ENCODE measurements around the gene FCF1. TPM values are rescaled to one million over a fixed set of nuclear protein-coding genes. Genes with fewer than 3 reads are reported as not detected.

FCF1 gene
- total RNA-seq, 1 experiment from 2014 or later, result 61.5 TPM

GRCh38 chr14:74669256-74669655, 43.7 kb upstream of the FCF1 start:
- no TSS peak for BruUV-seq (replicated peaks)
- POLR2A ChIA-PET, result no interaction called here
- no peak for TF ChIP-seq CTCF (IDR thresholded peaks at IDR 0.05; ENCODE audit: unreplicated experiment)
- Mint-ChIP-seq H3K4me3 (ENCODE audit: unreplicated experiment) (no peak overlapping the region), H3K4me1 (ENCODE audit: insufficient read depth, unreplicated experiment) (peaks cover 16% of the 10 kb centered on the region), H3K27me3 (ENCODE audit: insufficient read depth, unreplicated experiment) (no peaks in the 10 kb centered on the region), H3K27ac (ENCODE audit: low read depth, unreplicated experiment) (no peak overlapping the region), H3K9me3 (ENCODE audit: unreplicated experiment) (no peaks in the 10 kb centered on the region), H3K36me3 (ENCODE audit: insufficient read depth, unreplicated experiment) (peaks cover 82% of the 10 kb centered on the region)
- CTCF ChIA-PET, result interaction anchor here (0.7 kb wide), 1 partner anchor 60 kb away, joined by 3 read pairs; no protein-coding TSS in a partner anchor
- intact Hi-C loops (cut with micrococcal nuclease), result no loop called here
- no peak for DNase-seq (ENCODE audit: unreplicated experiment)

GRCh38 chr14:74669846-74670245, 43.1 kb upstream of the FCF1 start:
- H3K4me3 Mint-ChIP-seq (ENCODE audit: unreplicated experiment), result no peak overlapping the region
- ChIA-PET CTCF (interaction anchor here (1.6 kb wide), 1 partner anchor 8 kb away, joined by 4 read pairs; no protein-coding TSS in a partner anchor), POLR2A (no interaction called here)
- no peak overlapping the region for H3K27ac Mint-ChIP-seq (ENCODE audit: low read depth, unreplicated experiment)
- peaks cover 16% of the 10 kb centered on the region for H3K4me1 Mint-ChIP-seq (ENCODE audit: insufficient read depth, unreplicated experiment)
- DNase-seq (ENCODE audit: unreplicated experiment), result no peak
- H3K27me3 Mint-ChIP-seq (ENCODE audit: insufficient read depth, unreplicated experiment), result no peaks in the 10 kb centered on the region
- BruUV-seq (replicated peaks), result no TSS peak
- TF ChIP-seq CTCF (IDR thresholded peaks at IDR 0.05; ENCODE audit: unreplicated experiment), result no peak
- H3K9me3 Mint-ChIP-seq (ENCODE audit: unreplicated experiment), result no peaks in the 10 kb centered on the region
- H3K36me3 Mint-ChIP-seq (ENCODE audit: insufficient read depth, unreplicated experiment), result peaks cover 81% of the 10 kb centered on the region
- intact Hi-C loops (cut with micrococcal nuclease), result loop anchor here (5.0 kb wide), 1 partner anchor 63 kb away; no protein-coding TSS in a partner anchor

DNA sequence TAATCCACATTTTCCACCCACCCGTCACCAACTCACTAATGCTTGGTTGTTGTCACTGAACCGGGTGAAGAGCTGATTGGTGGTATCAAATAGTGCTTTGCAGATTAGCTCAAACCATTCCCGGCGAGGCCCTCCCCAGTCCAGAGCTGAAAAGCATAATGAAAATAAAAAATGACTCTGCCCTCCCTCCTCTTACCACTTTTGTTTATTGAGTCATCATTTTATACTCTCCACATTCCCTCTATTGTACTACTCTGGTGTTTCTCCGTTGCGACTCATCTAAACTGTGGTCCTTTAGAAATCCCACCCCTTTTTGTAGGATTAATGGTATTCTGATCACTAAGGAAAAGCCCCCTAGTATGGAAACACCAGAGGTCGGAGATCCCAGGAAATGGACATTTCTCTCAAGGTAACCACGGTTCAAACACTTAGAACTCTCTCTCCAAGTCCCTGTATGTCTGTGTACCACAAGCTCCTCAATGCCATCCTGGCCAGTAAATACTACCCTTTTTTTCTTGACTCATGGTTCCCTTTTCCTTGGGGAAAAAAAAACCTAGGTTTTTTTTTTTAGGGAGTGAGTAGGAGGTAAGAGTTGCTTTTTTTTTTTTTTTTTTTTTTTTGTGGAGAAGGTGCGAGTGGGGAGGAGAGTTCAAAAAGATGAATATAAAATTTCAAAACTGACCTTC, 42.1 kb upstream of the FCF1 start:
- Mint-ChIP-seq H3K4me1 (ENCODE audit: insufficient read depth, unreplicated experiment) (peaks cover 16% of the 10 kb centered on the region), H3K36me3 (ENCODE audit: insufficient read depth, unreplicated experiment) (peaks cover 81% of the 10 kb centered on the region), H3K4me3 (ENCODE audit: unreplicated experiment) (no peak overlapping the region), H3K27me3 (ENCODE audit: insufficient read depth, unreplicated experiment) (no peaks in the 10 kb centered on the region), H3K27ac (ENCODE audit: low read depth, unreplicated experiment) (no peak overlapping the region), H3K9me3 (ENCODE audit: unreplicated experiment) (no peaks in the 10 kb centered on the region)
- BruUV-seq (replicated peaks), result no TSS peak
- POLR2A ChIA-PET, result interaction anchor here (0.6 to 1.3 kb wide), 5 partner anchors 9 to 1233 kb away, joined by 3 to 4 read pairs (median 3); no protein-coding TSS in a partner anchor
- CTCF ChIA-PET, result interaction anchor here (0.7 to 1.6 kb wide), 3 partner anchors 9 to 392 kb away, joined by 3 to 4 read pairs (median 3); no protein-coding TSS in a partner anchor
- no peak for DNase-seq (ENCODE audit: unreplicated experiment)
- intact Hi-C loops (cut with micrococcal nuclease), result loop anchor here (5.0 kb wide), 1 partner anchor 64 kb away; no protein-coding TSS in a partner anchor
- TF ChIP-seq CTCF (IDR thresholded peaks at IDR 0.05; ENCODE audit: unreplicated experiment), result no peak

DNA sequence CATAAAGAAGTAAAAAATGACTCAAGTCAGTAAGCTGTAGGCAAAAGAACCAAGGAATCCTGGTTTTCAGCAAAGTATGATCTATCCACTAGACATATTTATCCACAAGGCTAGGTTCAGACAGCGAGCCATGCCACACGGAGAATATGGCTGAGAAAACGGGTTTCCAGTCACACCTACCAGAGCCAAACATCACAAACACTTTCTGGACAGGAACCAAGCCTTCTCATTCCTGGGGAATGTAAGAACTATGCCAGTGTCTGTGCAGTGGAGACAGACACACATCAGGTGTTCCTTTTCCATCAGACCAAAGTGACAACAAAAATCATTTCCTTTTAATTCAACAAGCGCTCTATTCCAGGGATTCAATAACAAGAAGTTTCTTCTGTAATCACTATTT, 41.2 kb upstream of the FCF1 start:
- ChIA-PET POLR2A (interaction anchor here (0.7 to 1.3 kb wide), 4 partner anchors 10 to 102 kb away, joined by 3 to 4 read pairs (median 3); no protein-coding TSS in a partner anchor), CTCF (interaction anchor here (0.6 to 0.8 kb wide), 4 partner anchors 22 to 391 kb away, joined by 3 read pairs; no protein-coding TSS in a partner anchor)
- no peaks in the 10 kb centered on the region for H3K9me3 Mint-ChIP-seq (ENCODE audit: unreplicated experiment)
- peak overlapping the region; percentile 20 for H3K4me3 Mint-ChIP-seq (ENCODE audit: unreplicated experiment)
- no peak for TF ChIP-seq CTCF (IDR thresholded peaks at IDR 0.05; ENCODE audit: unreplicated experiment)
- BruUV-seq (replicated peaks), result no TSS peak
- peaks cover 22% of the 10 kb centered on the region for H3K4me1 Mint-ChIP-seq (ENCODE audit: insufficient read depth, unreplicated experiment)
- DNase-seq (ENCODE audit: unreplicated experiment), result peak; percentile 84
- H3K27ac Mint-ChIP-seq (ENCODE audit: low read depth, unreplicated experiment), result peak overlapping the region; percentile 11
- intact Hi-C loops (cut with micrococcal nuclease), result loop anchor here (5.0 kb wide), 1 partner anchor 64 kb away; no protein-coding TSS in a partner anchor
- peaks cover 82% of the 10 kb centered on the region for H3K36me3 Mint-ChIP-seq (ENCODE audit: insufficient read depth, unreplicated experiment)
- no peaks in the 10 kb centered on the region for H3K27me3 Mint-ChIP-seq (ENCODE audit: insufficient read depth, unreplicated experiment)
